ENCODE measurements around the gene NR1H3. TPM values are rescaled to one million over a fixed set of nuclear protein-coding genes. Genes with fewer than 3 reads are reported as not detected.
A peak's percentile ranks its signal among the peaks of the same experiment; 100 is the strongest.
"Not testable (repeated sequence)": the region's sequence is repeated elsewhere in the genome, so short reads cannot be mapped to it uniquely, and the experiment has no call there.

The NR1H3 gene
- total RNA-seq (2014; rRNA removed) (14.2 and 31.6 TPM in 2 replicates), Bru-seq, nascent RNA (percentile 51 among the genes with signal in this experiment), BruChase-seq, experiment 1, labeled RNA remaining after a 6-hour chase (percentile 55 among the genes with signal in this experiment), BruChase-seq, experiment 2, labeled RNA remaining after a 2-hour chase (percentile 55 among the genes with signal in this experiment)
- long read RNA-seq, partial matches to known transcripts = 0 of 7 reads
- long read RNA-seq, other reads (novel, unspliced or antisense) = 3 of 7 reads

- Histone ChIP-seq H2AFZ (ENCODE audit: low read length) (peak within 1 kb of the TSS; percentile 74), H3K4me2 (ENCODE audit: low read length) (peak within 1 kb of the TSS; percentile 75)
These were observed at the start of gene NR1H3 for GRCh38 chr11:47257517-47258316. NR1H3 (plus strand) TSS chr11:47257996; CDS start chr11:47259217, 1,221 bp downstream.

GRCh38 chr11:47208008-47208552 is 49.7 kb upstream of the NR1H3 start:
- H3K4me3 ChIP-seq (ENCODE audit: low read length); H3K27ac ChIP-seq (ENCODE audit: low read length); BruUV-seq (replicated peaks); CTCF ChIA-PET; ATAC-seq; H3F3A ChIP-seq (ENCODE audit: low read length, unreplicated experiment); intact Hi-C loops (cut with micrococcal nuclease); H3K27me3 ChIP-seq (ENCODE audit: low read length); H3K79me2 ChIP-seq (ENCODE audit: low read length); POLR2A ChIA-PET (ENCODE audit: unreplicated experiment); H3K9me3 ChIP-seq (ENCODE audit: low read length); H2AFZ ChIP-seq (ENCODE audit: low read length); H3K9ac ChIP-seq (ENCODE audit: low read length); H4K20me1 ChIP-seq (ENCODE audit: low read length); H3K4me2 ChIP-seq (ENCODE audit: low read length); DNase-seq; H3K36me3 ChIP-seq (ENCODE audit: low read depth, low read length); H3K9me2 ChIP-seq (replicated peaks; ENCODE audit: low read length): not testable (repeated sequence)
- H3K4me1 ChIP-seq (ENCODE audit: insufficient read depth, low read length) = peaks cover 14% of the 10 kb centered on the region

More at GRCh38 chr11:47257517-47258316, at the start of gene NR1H3:
- Histone ChIP-seq H3K27me3 (ENCODE audit: low read length) (no peaks in the 10 kb centered on the region), H3K9me3 (ENCODE audit: low read length) (no peaks in the 10 kb centered on the region), H3K9ac (ENCODE audit: low read length) (peak within 1 kb of the TSS; percentile 40), H3K27ac (ENCODE audit: low read length) (peak within 1 kb of the TSS; percentile 62), H3K36me3 (ENCODE audit: low read depth, low read length) (no peaks in the 10 kb centered on the region), H4K20me1 (ENCODE audit: low read length) (no peaks in the 10 kb centered on the region), H3F3A (ENCODE audit: low read length, unreplicated experiment) (peaks cover 6% of the 10 kb centered on the region), H3K4me3 (ENCODE audit: low read length) (peak within 1 kb of the TSS; percentile 38; the same call in 1 of the 2 replicates), H3K9me2 (replicated peaks; ENCODE audit: low read length) (no peaks in the 10 kb centered on the region), H3K4me1 (ENCODE audit: insufficient read depth, low read length) (peaks cover 41% of the 10 kb centered on the region), H3K79me2 (ENCODE audit: low read length) (no peaks in the 10 kb centered on the region)
- ChIA-PET CTCF (interaction anchor here (0.7 to 2.4 kb wide), 4 partner anchors 9 to 97 kb away, joined by 5 to 33 read pairs (median 13); partner anchors contain the start of gene ACP2), POLR2A (ENCODE audit: unreplicated experiment) (interaction anchor here (0.6 kb wide), 1 partner anchor 97 kb away, joined by 3 read pairs; no protein-coding TSS in a partner anchor)
- BruUV-seq (replicated peaks) = no TSS peak
- ATAC-seq (no peak), DNase-seq (peak; percentile 54)
- TF ChIP-seq EZH2 (IDR thresholded peaks at IDR 0.05; ENCODE audit: low read length, unreplicated experiment) = no peak
- TF ChIP-seq, protein P1, sequence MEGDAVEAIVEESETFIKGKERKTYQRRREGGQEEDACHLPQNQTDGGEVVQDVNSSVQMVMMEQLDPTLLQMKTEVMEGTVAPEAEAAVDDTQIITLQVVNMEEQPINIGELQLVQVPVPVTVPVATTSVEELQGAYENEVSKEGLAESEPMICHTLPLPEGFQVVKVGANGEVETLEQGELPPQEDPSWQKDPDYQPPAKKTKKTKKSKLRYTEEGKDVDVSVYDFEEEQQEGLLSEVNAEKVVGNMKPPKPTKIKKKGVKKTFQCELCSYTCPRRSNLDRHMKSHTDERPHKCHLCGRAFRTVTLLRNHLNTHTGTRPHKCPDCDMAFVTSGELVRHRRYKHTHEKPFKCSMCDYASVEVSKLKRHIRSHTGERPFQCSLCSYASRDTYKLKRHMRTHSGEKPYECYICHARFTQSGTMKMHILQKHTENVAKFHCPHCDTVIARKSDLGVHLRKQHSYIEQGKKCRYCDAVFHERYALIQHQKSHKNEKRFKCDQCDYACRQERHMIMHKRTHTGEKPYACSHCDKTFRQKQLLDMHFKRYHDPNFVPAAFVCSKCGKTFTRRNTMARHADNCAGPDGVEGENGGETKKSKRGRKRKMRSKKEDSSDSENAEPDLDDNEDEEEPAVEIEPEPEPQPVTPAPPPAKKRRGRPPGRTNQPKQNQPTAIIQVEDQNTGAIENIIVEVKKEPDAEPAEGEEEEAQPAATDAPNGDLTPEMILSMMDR (conservative IDR thresholded peaks at IDR 0.05; ENCODE audit: low read depth, low read length) = peak; percentile 48
- intact Hi-C loops (cut with micrococcal nuclease) = loop anchor here (2.0 to 5.0 kb wide), 2 partner anchors 40 to 97 kb away; no protein-coding TSS in a partner anchor

DNA sequence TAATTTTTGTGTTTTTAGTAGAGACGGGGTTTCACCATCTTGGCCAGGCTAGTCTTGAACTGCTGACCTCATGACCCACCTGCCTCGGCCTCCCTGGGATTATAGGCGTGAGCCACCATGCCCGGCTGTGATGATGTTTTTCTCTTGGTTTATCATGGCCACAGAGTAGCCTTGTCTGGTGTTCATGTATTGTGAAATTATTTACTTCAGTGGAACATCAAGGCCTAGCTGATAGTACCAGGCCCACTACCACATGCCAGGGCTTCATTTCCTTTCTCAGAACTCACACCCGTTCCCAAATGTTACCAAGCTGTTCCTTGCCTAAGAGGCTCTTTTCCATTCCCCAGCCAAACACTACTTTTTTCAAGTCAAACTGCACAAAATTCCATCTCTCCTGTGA is 49.2 kb upstream of the NR1H3 start:
- H4K20me1 ChIP-seq (ENCODE audit: low read length) = no peaks in the 10 kb centered on the region
- H3K4me1 ChIP-seq (ENCODE audit: insufficient read depth, low read length) = peaks cover 14% of the 10 kb centered on the region
- ChIA-PET POLR2A (ENCODE audit: unreplicated experiment) (no interaction called here), CTCF (no interaction called here)
- H3K36me3 ChIP-seq (ENCODE audit: low read depth, low read length) = no peaks in the 10 kb centered on the region
- BruUV-seq (replicated peaks) = no TSS peak
- H3F3A ChIP-seq (ENCODE audit: low read length, unreplicated experiment) = no peaks in the 10 kb centered on the region
- ATAC-seq (no peak), DNase-seq (no peak)
- H3K4me3 ChIP-seq (ENCODE audit: low read length) = no peak overlapping the region
- no peak overlapping the region for H3K27ac ChIP-seq (ENCODE audit: low read length)
- no peaks in the 10 kb centered on the region for H3K27me3 ChIP-seq (ENCODE audit: low read length)
- no peak overlapping the region for H2AFZ ChIP-seq (ENCODE audit: low read length)
- H3K9me3 ChIP-seq (ENCODE audit: low read length) = no peaks in the 10 kb centered on the region
- H3K9me2 ChIP-seq (replicated peaks; ENCODE audit: low read length) = no peaks in the 10 kb centered on the region
- intact Hi-C loops (cut with micrococcal nuclease) = no loop called here
- TF ChIP-seq, protein P1 (conservative IDR thresholded peaks at IDR 0.05; ENCODE audit: low read depth, low read length) = no peak
- TF ChIP-seq EZH2 (IDR thresholded peaks at IDR 0.05; ENCODE audit: low read length, unreplicated experiment) = no peak
- no peak for TF ChIP-seq EZH2phosphoT487 (IDR thresholded peaks at IDR 0.05; ENCODE audit: borderline replicate concordance, low read length)
- H3K9ac ChIP-seq (ENCODE audit: low read length) = no peak overlapping the region
- no peak overlapping the region for H3K4me2 ChIP-seq (ENCODE audit: low read length)
- H3K79me2 ChIP-seq (ENCODE audit: low read length) = no peaks in the 10 kb centered on the region
